VCaP (cell line): ENCODE data around the gene ZFP62.

Source experiments
- H3K27ac ChIP-seq: fragments of 450-650 bp; 2 replicates; pipeline ENCODE4 v1.5.1; 2017
- CTCF ChIP-seq: fragments of 450-650 bp; conservative IDR thresholded peaks from 2 replicates; pipeline ENCODE4 v1.5.1; 2017; ENCODE audit warnings: mild to moderate bottlenecking, moderate library complexity

ZFP62 gene

GRCh38 chr5:180798193-180798592 lies 62.9 kb downstream of the ZFP62 start:
- no peak for TF ChIP-seq CTCF
- H3K27ac ChIP-seq = no peak overlapping the region
